H9 (cell line): ENCODE data around the gene TBC1D22A. TPM values are rescaled to one million over a fixed set of nuclear protein-coding genes. Genes with fewer than 3 reads are reported as not detected.

Experiments used
- DNase-seq: peaks from one replicate; pipeline ENCODE4 v3.0.0-alpha.2; 2017
- H2AFZ ChIP-seq: one replicate; pipeline ENCODE4 v1.6.1; 2013; ENCODE audit warnings: mild to moderate bottlenecking, low read length, control low read depth, moderate library complexity
- H2AK5ac ChIP-seq: 2 replicates; pipeline ENCODE4 v1.6.1; 2013; ENCODE audit warnings: low read length, control low read depth, mixed read lengths; ENCODE audit not compliant: insufficient read length
- H2BK120ac ChIP-seq: one replicate; pipeline ENCODE4 v1.6.1; 2013; ENCODE audit warnings: low read depth, mild to moderate bottlenecking, low read length, control low read depth, inconsistent platforms; ENCODE audit not compliant: poor library complexity, severe bottlenecking
- H2BK12ac ChIP-seq: 2 replicates; pipeline ENCODE4 v1.6.1; 2013; ENCODE audit warnings: low read length, control low read depth, mixed read lengths, low read depth; ENCODE audit not compliant: insufficient read length
- H2BK15ac ChIP-seq: 2 replicates; pipeline ENCODE4 v1.6.1; 2013; ENCODE audit warnings: low read depth, low read length, control low read depth
- H2BK20ac ChIP-seq: one replicate; pipeline ENCODE4 v1.6.1; 2013; ENCODE audit warnings: low read depth, mild to moderate bottlenecking, low read length, control low read depth, inconsistent platforms; ENCODE audit not compliant: poor library complexity, severe bottlenecking
- H2BK5ac ChIP-seq: 2 replicates; pipeline ENCODE4 v1.6.1; 2013; ENCODE audit warnings: low read length, control low read depth, mixed read lengths; ENCODE audit not compliant: insufficient read length
- H3K14ac ChIP-seq: 2 replicates; pipeline ENCODE4 v1.6.1; 2013; ENCODE audit warnings: low read length, control low read depth; ENCODE audit not compliant: insufficient read depth
- H3K18ac ChIP-seq: 2 replicates; pipeline ENCODE4 v1.6.1; 2013; ENCODE audit warnings: low read depth, mild to moderate bottlenecking, mixed read lengths, low read length, control low read depth; ENCODE audit not compliant: insufficient read length
- H3K23ac ChIP-seq: 2 replicates; pipeline ENCODE4 v1.6.1; 2013; ENCODE audit warnings: low read length, control low read depth, mixed read lengths, low read depth; ENCODE audit not compliant: insufficient read length
- H3K23me2 ChIP-seq: 2 replicates; pipeline ENCODE4 v1.6.1; 2013; ENCODE audit warnings: low read depth, mild to moderate bottlenecking, mixed read lengths, low read length, control low read depth; ENCODE audit not compliant: insufficient read length, poor library complexity, severe bottlenecking
- H3K27ac ChIP-seq: 2 replicates; pipeline ENCODE4 v1.5.1; 2013; ENCODE audit warnings: low read length, control low read depth, mixed read lengths, low read depth; ENCODE audit not compliant: insufficient read length
- H3K27me3 ChIP-seq: 2 replicates; pipeline ENCODE4 v1.6.1; 2013; ENCODE audit warnings: low read length, control low read depth, inconsistent platforms; ENCODE audit not compliant: insufficient read depth
- H3K4ac ChIP-seq: 2 replicates; pipeline ENCODE4 v1.6.1; 2013; ENCODE audit warnings: low read depth, mild to moderate bottlenecking, control low read depth, inconsistent platforms, low read length, moderate library complexity
- H3K4me1 ChIP-seq: 2 replicates; pipeline ENCODE4 v1.6.1; 2013; ENCODE audit warnings: low read length, control low read depth, inconsistent platforms; ENCODE audit not compliant: insufficient read depth
- H3K4me2 ChIP-seq: 2 replicates; pipeline ENCODE4 v1.6.1; 2013; ENCODE audit warnings: low read length, control low read depth, mixed read lengths; ENCODE audit not compliant: insufficient read length, insufficient read depth
- H3K56ac ChIP-seq: 2 replicates; pipeline ENCODE4 v1.6.1; 2013; ENCODE audit warnings: low read depth, mild to moderate bottlenecking, mixed read lengths, low read length, control low read depth; ENCODE audit not compliant: insufficient read length
- H3K79me1 ChIP-seq: 2 replicates; pipeline ENCODE4 v1.6.1; 2013; ENCODE audit warnings: low read depth, mild to moderate bottlenecking, moderate library complexity, low read length, control low read depth, inconsistent platforms; ENCODE audit not compliant: insufficient read depth, poor library complexity, severe bottlenecking
- H3K79me2 ChIP-seq: 2 replicates; pipeline ENCODE4 v1.6.1; 2013; ENCODE audit warnings: low read length, control low read depth, inconsistent platforms; ENCODE audit not compliant: insufficient read depth
- H3K9ac ChIP-seq: 2 replicates; pipeline ENCODE4 v1.6.1; 2013; ENCODE audit warnings: low read length, control low read depth, mixed read lengths; ENCODE audit not compliant: insufficient read length; ENCODE audit errors: extremely low read depth
- H3K9me3 ChIP-seq: one replicate; pipeline ENCODE4 v1.6.1; 2013; ENCODE audit warnings: low read depth, low read length, inconsistent platforms; ENCODE audit not compliant: control insufficient read depth
- H3T11ph ChIP-seq: one replicate; pipeline ENCODE4 v1.6.1; 2013; ENCODE audit warnings: mild to moderate bottlenecking, low read length, control low read depth, inconsistent platforms
- H4K20me1 ChIP-seq: one replicate; pipeline ENCODE4 v1.6.1; 2013; ENCODE audit not compliant: control insufficient read depth, insufficient read length, insufficient read depth
- H4K5ac ChIP-seq: 2 replicates; pipeline ENCODE4 v1.6.1; 2013; ENCODE audit warnings: low read depth, mild to moderate bottlenecking, mixed read lengths, low read length, control low read depth; ENCODE audit not compliant: insufficient read length
- H4K8ac ChIP-seq: replicated peaks from 2 replicates; pipeline ENCODE4 v1.6.1; 2013; ENCODE audit warnings: low read length, control low read depth, mixed read lengths, low read depth; ENCODE audit not compliant: insufficient read length
- H4K91ac ChIP-seq: 2 replicates; pipeline ENCODE4 v1.6.1; 2013; ENCODE audit warnings: low read depth, mild to moderate bottlenecking, moderate library complexity, mixed read lengths, low read length, control low read depth; ENCODE audit not compliant: insufficient read length
- H3K27ac Mint-ChIP-seq, 3 experiments: 2 replicates in 2 of 3; 3 replicates in 1 of 3; pipeline ENCODE4 v1.8.0; 2020 to 2021; ENCODE audit warnings: mixed read lengths in 3 of 3, mild to moderate bottlenecking in 1 of 3, moderate library complexity in 1 of 3
- H3K27me3 Mint-ChIP-seq: 2 replicates; pipeline ENCODE4 v1.8.0; 2021; ENCODE audit warnings: low read depth, mild to moderate bottlenecking, moderate library complexity, mixed read lengths
- H3K36me3 Mint-ChIP-seq, 3 experiments: 2 replicates in 2 of 3; 3 replicates in 1 of 3; pipeline ENCODE4 v1.8.0; 2020 to 2021; ENCODE audit warnings: low read depth in 3 of 3, mixed read lengths in 3 of 3; ENCODE audit not compliant: insufficient read depth in 1 of 3
- H3K4me1 Mint-ChIP-seq, 2 experiments: 2 replicates each; pipeline ENCODE4 v1.8.0; 2020; ENCODE audit warnings: mixed read lengths in 2 of 2
- H3K4me3 Mint-ChIP-seq, 2 experiments: 2 replicates in 1 of 2; 3 replicates in 1 of 2; pipeline ENCODE4 v1.8.0; 2020 to 2021; ENCODE audit warnings: mild to moderate bottlenecking in 2 of 2, mixed read lengths in 2 of 2, moderate library complexity in 1 of 2
- H3K9me3 Mint-ChIP-seq, 2 experiments: 2 replicates in 1 of 2; 3 replicates in 1 of 2; pipeline ENCODE4 v1.8.0; 2020; ENCODE audit warnings: mild to moderate bottlenecking in 2 of 2, mixed read lengths in 2 of 2, moderate library complexity in 1 of 2
- WGBS: extraction: QIAGEN DNeasy Blood & Tissue Kit; methylation state at CpG from one replicate; pipeline ENCODE4 v1.1.7; 2013; ENCODE audit warnings: missing lambda C conversion rate, low lambda C conversion rate, mixed read lengths; ENCODE audit not compliant: insufficient read length; ENCODE audit errors: extremely low coverage; 5-methylcytosine and 5-hydroxymethylcytosine counted together
- total RNA-seq: library from RNA; stranded (reverse); gene quantifications from 2 replicates; pipeline ENCODE4 v1.2.1, GENCODE V29; 2021
- TF ChIP-seq, protein P1 (sequence below): fragments of 200-600 bp; sonication (generic); conservative IDR thresholded peaks from 3 replicates; pipeline ENCODE4 v1.8.0; 2021; ENCODE audit warnings: antibody characterized with exemption, mild to moderate bottlenecking

The TBC1D22A gene
- total RNA-seq, 1 experiment from 2014 or later, result 20.8 TPM

DNA sequence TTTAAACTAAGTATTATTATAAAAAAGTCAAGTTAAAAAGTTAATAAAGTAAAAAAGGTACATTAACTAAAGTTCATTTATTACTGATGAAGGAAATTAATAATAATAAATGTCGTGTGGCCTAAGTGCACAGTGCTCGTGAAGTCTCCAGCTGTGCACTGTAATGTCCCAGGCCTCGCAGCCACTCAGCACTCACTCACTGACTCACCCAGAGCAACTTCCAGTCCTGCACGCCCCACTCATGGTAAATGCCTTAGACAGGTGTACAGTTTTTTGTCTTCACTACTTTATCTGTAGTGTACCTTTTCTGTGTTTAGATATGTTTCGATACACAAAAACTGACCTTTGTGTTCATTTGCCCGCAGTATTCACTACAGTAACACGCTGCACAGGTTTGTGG lies 175.5 kb downstream of the TBC1D22A start:
- Histone ChIP-seq H3K4ac (no peak overlapping the region), H2AFZ (no peak overlapping the region), H2BK15ac (no peak overlapping the region), H3K9me3 (no peaks in the 10 kb centered on the region), H4K5ac (no peak overlapping the region), H3K27ac (no peak overlapping the region), H2BK12ac (no peak overlapping the region), H3K4me1 (no peaks in the 10 kb centered on the region; the same call in 1 of the 2 replicates), H3K9ac (no peak overlapping the region), H3K18ac (no peak overlapping the region), H4K91ac (no peak overlapping the region), H2BK120ac (no peak overlapping the region), H3K14ac (no peak overlapping the region), H4K8ac (no peak overlapping the region), H3K23ac (no peak overlapping the region), H2AK5ac (no peak overlapping the region), H2BK20ac (no peak overlapping the region), H3K79me2 (no peaks in the 10 kb centered on the region), H3K79me1 (no peaks in the 10 kb centered on the region), H3T11ph (no peak overlapping the region), H3K4me2 (no peak overlapping the region), H4K20me1 (no peaks in the 10 kb centered on the region), H2BK5ac (no peak overlapping the region), H3K27me3 (no peaks in the 10 kb centered on the region), H3K56ac (no peak overlapping the region), H3K23me2 (no peaks in the 10 kb centered on the region)
- H3K9me3 Mint-ChIP-seq, result no peaks in the 10 kb centered on the region
- TF ChIP-seq, protein P1, sequence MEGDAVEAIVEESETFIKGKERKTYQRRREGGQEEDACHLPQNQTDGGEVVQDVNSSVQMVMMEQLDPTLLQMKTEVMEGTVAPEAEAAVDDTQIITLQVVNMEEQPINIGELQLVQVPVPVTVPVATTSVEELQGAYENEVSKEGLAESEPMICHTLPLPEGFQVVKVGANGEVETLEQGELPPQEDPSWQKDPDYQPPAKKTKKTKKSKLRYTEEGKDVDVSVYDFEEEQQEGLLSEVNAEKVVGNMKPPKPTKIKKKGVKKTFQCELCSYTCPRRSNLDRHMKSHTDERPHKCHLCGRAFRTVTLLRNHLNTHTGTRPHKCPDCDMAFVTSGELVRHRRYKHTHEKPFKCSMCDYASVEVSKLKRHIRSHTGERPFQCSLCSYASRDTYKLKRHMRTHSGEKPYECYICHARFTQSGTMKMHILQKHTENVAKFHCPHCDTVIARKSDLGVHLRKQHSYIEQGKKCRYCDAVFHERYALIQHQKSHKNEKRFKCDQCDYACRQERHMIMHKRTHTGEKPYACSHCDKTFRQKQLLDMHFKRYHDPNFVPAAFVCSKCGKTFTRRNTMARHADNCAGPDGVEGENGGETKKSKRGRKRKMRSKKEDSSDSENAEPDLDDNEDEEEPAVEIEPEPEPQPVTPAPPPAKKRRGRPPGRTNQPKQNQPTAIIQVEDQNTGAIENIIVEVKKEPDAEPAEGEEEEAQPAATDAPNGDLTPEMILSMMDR, result no peak
- no peaks in the 10 kb centered on the region; a peak in 1 of 7 replicates for H3K36me3 Mint-ChIP-seq
- no peaks in the 10 kb centered on the region for H3K27me3 Mint-ChIP-seq
- H3K4me3 Mint-ChIP-seq, result no peak overlapping the region
- no peak overlapping the region for H3K27ac Mint-ChIP-seq
- no peak for DNase-seq
- no CpG with 5 or more reads among the region's 7 CpGs for WGBS
- peaks cover 5 to 19% of the 10 kb centered on the region in 2 experiments for H3K4me1 Mint-ChIP-seq
